Measurements from ENCODE around the gene TBC1D8. TPM values are rescaled to one million over a fixed set of nuclear protein-coding genes. Genes with fewer than 3 reads are reported as not detected.

Gene TBC1D8
- total and polyA plus RNA-seq, 9 of the 15 experiments (the other 6 are each of a cell fraction or from before 2014, with no cell fraction given): 0.36 to 1.3 (median 0.82) TPM

GRCh38 chr2:101187131-101187530, 35.9 kb upstream of the TBC1D8 start:
- Histone ChIP-seq H3K4me2 (ENCODE audit: insufficient read depth, low read length) (no peak overlapping the region), H3K9me3 (replicated peaks; ENCODE audit: control insufficient read depth, insufficient read depth, low read depth, low read length) (peaks cover 2% of the 10 kb centered on the region), H3K9ac (ENCODE audit: insufficient read depth in 1 of 2, low read depth in 2 of 2, low read length in 2 of 2) (no peak overlapping the region), H3K9me1 (ENCODE audit: control insufficient read depth, insufficient read depth, low read length) (no peaks in the 10 kb centered on the region), H3K4me3 (no peak overlapping the region), H3K4me1 (replicated peaks in 1 of 2; ENCODE audit: control insufficient read depth in 2 of 2, insufficient read depth in 2 of 2, low read length in 2 of 2) (no peaks in the 10 kb centered on the region), H3K27me3 (ENCODE audit: control insufficient read depth in 2 of 2, insufficient read depth in 2 of 2, low read length in 2 of 2) (peaks cover 6 to 9% of the 10 kb centered on the region in 2 experiments; a peak in 3 of 5 replicates), H3K27ac (ENCODE audit: extremely low read depth, low read depth, low read length) (no peak overlapping the region), H3K79me2 (ENCODE audit: control insufficient read depth, insufficient read depth, low read length) (no peaks in the 10 kb centered on the region), H3K36me3 (ENCODE audit: control insufficient read depth, insufficient read depth, low read length) (no peaks in the 10 kb centered on the region), H2AFZ (ENCODE audit: low read depth, low read length) (no peak overlapping the region), H4K20me1 (replicated peaks; ENCODE audit: control insufficient read depth, insufficient read depth, low read length) (no peaks in the 10 kb centered on the region)
- POLR2A ChIA-PET: no interaction called here
- in situ Hi-C loops (cut with MboI) (no loop called here), intact Hi-C loops (cut with micrococcal nuclease) (no loop called here)
- no TSS peak for BruUV-seq (replicated peaks)
- ATAC-seq: no peak
- FAIRE-seq: no peak
- CTCF ChIA-PET (ENCODE audit: low intra/inter-chr PET ratio): no interaction called here
- no peak for DNase-seq (ENCODE audit: extremely low read depth in 1 of 4, low spot score in 3 of 4)
- 3% methylated on average over 2 of the region's 2 CpGs for WGBS (ENCODE audit: insufficient coverage, low coverage, missing lambda C conversion rate)
- no peak for TF ChIP-seq ZZZ3 (IDR thresholded peaks at IDR 0.05)
- TF ChIP-seq C11orf30 (IDR thresholded peaks at IDR 0.05; ENCODE audit: low read depth): no peak
- TF ChIP-seq ZNF507 (tag; conservative IDR thresholded peaks at IDR 0.05): no peak
- TF ChIP-seq, protein P1, sequence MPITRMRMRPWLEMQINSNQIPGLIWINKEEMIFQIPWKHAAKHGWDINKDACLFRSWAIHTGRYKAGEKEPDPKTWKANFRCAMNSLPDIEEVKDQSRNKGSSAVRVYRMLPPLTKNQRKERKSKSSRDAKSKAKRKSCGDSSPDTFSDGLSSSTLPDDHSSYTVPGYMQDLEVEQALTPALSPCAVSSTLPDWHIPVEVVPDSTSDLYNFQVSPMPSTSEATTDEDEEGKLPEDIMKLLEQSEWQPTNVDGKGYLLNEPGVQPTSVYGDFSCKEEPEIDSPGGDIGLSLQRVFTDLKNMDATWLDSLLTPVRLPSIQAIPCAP (CRISPR knock-in tag; IDR thresholded peaks at IDR 0.05; ENCODE audit: borderline replicate concordance): no peak
- no peak for TF ChIP-seq PATZ1 (CRISPR knock-in tag; IDR thresholded peaks at IDR 0.05; ENCODE audit: borderline replicate concordance)
- TF ChIP-seq PURB (CRISPR knock-in tag; IDR thresholded peaks at IDR 0.05; ENCODE audit: low read depth): no peak
- no peak for TF ChIP-seq CCNT2 (IDR thresholded peaks at IDR 0.05; ENCODE audit: borderline replicate concordance, extremely low read depth, insufficient read length, low read depth, low read length)
- TF ChIP-seq, protein P2, sequence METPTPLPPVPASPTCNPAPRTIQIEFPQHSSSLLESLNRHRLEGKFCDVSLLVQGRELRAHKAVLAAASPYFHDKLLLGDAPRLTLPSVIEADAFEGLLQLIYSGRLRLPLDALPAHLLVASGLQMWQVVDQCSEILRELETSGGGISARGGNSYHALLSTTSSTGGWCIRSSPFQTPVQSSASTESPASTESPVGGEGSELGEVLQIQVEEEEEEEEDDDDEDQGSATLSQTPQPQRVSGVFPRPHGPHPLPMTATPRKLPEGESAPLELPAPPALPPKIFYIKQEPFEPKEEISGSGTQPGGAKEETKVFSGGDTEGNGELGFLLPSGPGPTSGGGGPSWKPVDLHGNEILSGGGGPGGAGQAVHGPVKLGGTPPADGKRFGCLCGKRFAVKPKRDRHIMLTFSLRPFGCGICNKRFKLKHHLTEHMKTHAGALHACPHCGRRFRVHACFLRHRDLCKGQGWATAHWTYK (CRISPR knock-in tag; IDR thresholded peaks at IDR 0.05): no peak
- TF ChIP-seq, protein P3, sequence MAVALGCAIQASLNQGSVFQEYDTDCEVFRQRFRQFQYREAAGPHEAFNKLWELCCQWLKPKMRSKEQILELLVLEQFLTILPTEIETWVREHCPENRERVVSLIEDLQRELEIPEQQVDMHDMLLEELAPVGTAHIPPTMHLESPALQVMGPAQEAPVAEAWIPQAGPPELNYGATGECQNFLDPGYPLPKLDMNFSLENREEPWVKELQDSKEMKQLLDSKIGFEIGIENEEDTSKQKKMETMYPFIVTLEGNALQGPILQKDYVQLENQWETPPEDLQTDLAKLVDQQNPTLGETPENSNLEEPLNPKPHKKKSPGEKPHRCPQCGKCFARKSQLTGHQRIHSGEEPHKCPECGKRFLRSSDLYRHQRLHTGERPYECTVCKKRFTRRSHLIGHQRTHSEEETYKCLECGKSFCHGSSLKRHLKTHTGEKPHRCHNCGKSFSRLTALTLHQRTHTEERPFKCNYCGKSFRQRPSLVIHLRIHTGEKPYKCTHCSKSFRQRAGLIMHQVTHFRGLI (CRISPR knock-in tag; IDR thresholded peaks at IDR 0.05): no peak
- no peak for TF ChIP-seq ZSCAN32 (CRISPR knock-in tag; IDR thresholded peaks at IDR 0.05)
- TF ChIP-seq CBX3 (IDR thresholded peaks at IDR 0.05; ENCODE audit: borderline replicate concordance in 1 of 2, low read length in 2 of 2): no peak
- TF ChIP-seq SNRNP70 (optimal IDR thresholded peaks at IDR 0.05; ENCODE audit: low read depth, low read length): no peak
- no peak for TF ChIP-seq RFX5 (IDR thresholded peaks at IDR 0.05; ENCODE audit: low read depth, low read length)
- TF ChIP-seq ZBTB43 (CRISPR knock-in tag; IDR thresholded peaks at IDR 0.05): no peak
- TF ChIP-seq HNRNPL (IDR thresholded peaks at IDR 0.05; ENCODE audit: low read depth, low read length): no peak

All from K562 (cell line).